NB4 (cell line): ENCODE data around the gene NCOR1.

Experiments
- MYC ChIP-seq: IDR thresholded peaks from 2 replicates; pipeline ENCODE4 v1.6.1; 2011; ENCODE audit warnings: low read depth, low read length
- POLR2A ChIP-seq: IDR thresholded peaks from 2 replicates; pipeline ENCODE4 v1.6.1; 2011; ENCODE audit warnings: mild to moderate bottlenecking; ENCODE audit not compliant: insufficient read length; ENCODE audit errors: extremely low read depth
- TF ChIP-seq, protein P1 (sequence below): IDR thresholded peaks from 2 replicates; pipeline ENCODE4 v1.6.1; 2011; ENCODE audit warnings: low read depth, low read length
- TF ChIP-seq, protein P2 (sequence below): IDR thresholded peaks from one replicate; pipeline ENCODE4 v1.5.1; 2012; ENCODE audit warnings: low read depth, low read length

- TF ChIP-seq, protein P1, sequence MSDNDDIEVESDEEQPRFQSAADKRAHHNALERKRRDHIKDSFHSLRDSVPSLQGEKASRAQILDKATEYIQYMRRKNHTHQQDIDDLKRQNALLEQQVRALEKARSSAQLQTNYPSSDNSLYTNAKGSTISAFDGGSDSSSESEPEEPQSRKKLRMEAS: no peak
- TF ChIP-seq, protein P2, sequence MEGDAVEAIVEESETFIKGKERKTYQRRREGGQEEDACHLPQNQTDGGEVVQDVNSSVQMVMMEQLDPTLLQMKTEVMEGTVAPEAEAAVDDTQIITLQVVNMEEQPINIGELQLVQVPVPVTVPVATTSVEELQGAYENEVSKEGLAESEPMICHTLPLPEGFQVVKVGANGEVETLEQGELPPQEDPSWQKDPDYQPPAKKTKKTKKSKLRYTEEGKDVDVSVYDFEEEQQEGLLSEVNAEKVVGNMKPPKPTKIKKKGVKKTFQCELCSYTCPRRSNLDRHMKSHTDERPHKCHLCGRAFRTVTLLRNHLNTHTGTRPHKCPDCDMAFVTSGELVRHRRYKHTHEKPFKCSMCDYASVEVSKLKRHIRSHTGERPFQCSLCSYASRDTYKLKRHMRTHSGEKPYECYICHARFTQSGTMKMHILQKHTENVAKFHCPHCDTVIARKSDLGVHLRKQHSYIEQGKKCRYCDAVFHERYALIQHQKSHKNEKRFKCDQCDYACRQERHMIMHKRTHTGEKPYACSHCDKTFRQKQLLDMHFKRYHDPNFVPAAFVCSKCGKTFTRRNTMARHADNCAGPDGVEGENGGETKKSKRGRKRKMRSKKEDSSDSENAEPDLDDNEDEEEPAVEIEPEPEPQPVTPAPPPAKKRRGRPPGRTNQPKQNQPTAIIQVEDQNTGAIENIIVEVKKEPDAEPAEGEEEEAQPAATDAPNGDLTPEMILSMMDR: no peak
- TF ChIP-seq POLR2A: no peak
- no peak for TF ChIP-seq MYC
Observed at GRCh38 chr17:16123531-16123930, 91.8 kb downstream of the NCOR1 start.
